HG03045 (cell line): ENCODE measurements around the gene ATP9B.
"Not testable (repeated sequence)": the region's sequence is repeated elsewhere in the genome, so short reads cannot be mapped to it uniquely, and the experiment has no call there.

Source experiments
- ATAC-seq: cut with Tn5 transposase; IDR thresholded peaks from one replicate; pipeline ENCODE4 v1.9.1; 2021; ENCODE audit warnings: mild to moderate bottlenecking, moderate library complexity; ENCODE audit not compliant: unreplicated experiment

ATP9B gene

GRCh38 chr18:79070486-79070885 is 1.3 kb downstream of the ATP9B start:
- ATAC-seq, result no peak

- ATAC-seq, result no peak
These were observed 1.8 kb downstream of the ATP9B start for GRCh38 chr18:79071037-79071436.

- no peak for ATAC-seq
These were observed 2.5 kb downstream of the ATP9B start for GRCh38 chr18:79071503-79072210.

- not testable (repeated sequence) for ATAC-seq
These were observed 3.5 kb downstream of the ATP9B start for GRCh38 chr18:79072655-79073054.

- ATAC-seq, result no peak
These were observed 8.0 kb downstream of the ATP9B start for GRCh38 chr18:79077181-79077580.

GRCh38 chr18:79078791-79079190 is 9.6 kb downstream of the ATP9B start:
- ATAC-seq, result not testable (repeated sequence)

- ATAC-seq, result no peak
These were observed 23.7 kb downstream of the ATP9B start for GRCh38 chr18:79092874-79093273.

GRCh38 chr18:79093986-79094385 is 24.8 kb downstream of the ATP9B start:
- ATAC-seq, result no peak

GRCh38 chr18:79095216-79095615 is 26.0 kb downstream of the ATP9B start:
- ATAC-seq, result no peak

GRCh38 chr18:79100944-79101343 is 31.8 kb downstream of the ATP9B start:
- ATAC-seq, result no peak

GRCh38 chr18:79102886-79103285 is 33.7 kb downstream of the ATP9B start:
- ATAC-seq, result no peak

GRCh38 chr18:79104137-79104536 is 34.9 kb downstream of the ATP9B start:
- ATAC-seq, result no peak

GRCh38 chr18:79105455-79105854 is 36.3 kb downstream of the ATP9B start:
- ATAC-seq, result no peak

- no peak for ATAC-seq
These were observed 36.9 kb downstream of the ATP9B start for GRCh38 chr18:79106084-79106483.

- ATAC-seq, result no peak
These were observed 38.7 kb downstream of the ATP9B start for GRCh38 chr18:79107886-79108285.

- no peak for ATAC-seq
These were observed 39.5 kb downstream of the ATP9B start for GRCh38 chr18:79108549-79109215.

- no peak for ATAC-seq
These were observed 42.3 kb downstream of the ATP9B start for GRCh38 chr18:79111483-79111882.

- ATAC-seq, result no peak
These were observed 48.2 kb downstream of the ATP9B start for GRCh38 chr18:79117385-79117784.

- ATAC-seq, result no peak
These were observed 48.6 kb downstream of the ATP9B start for GRCh38 chr18:79117788-79118187.

- no peak for ATAC-seq
These were observed 49.6 kb downstream of the ATP9B start for GRCh38 chr18:79118797-79119196.

- no peak for ATAC-seq
These were observed 52.7 kb downstream of the ATP9B start for GRCh38 chr18:79121746-79122474.

- ATAC-seq, result no peak
These were observed 54.8 kb downstream of the ATP9B start for GRCh38 chr18:79123948-79124347.
